ENCODE measurements around the gene PRMT7. TPM values are rescaled to one million over a fixed set of nuclear protein-coding genes. Genes with fewer than 3 reads are reported as not detected.

PRMT7 gene
- total RNA-seq, 1 experiment from 2014 or later = 59.3 TPM

GRCh38 chr16:68310774-68311511 lies at the start of gene PRMT7, which contains the start of gene SLC7A6OS (continued):
- TF ChIP-seq ZNF219 (CRISPR knock-in tag; IDR thresholded peaks at IDR 0.05; ENCODE audit: borderline replicate concordance) (0 out of 2 replicates have a peak, but pooled peaks have one; percentile 31), ATF3 (CRISPR knock-in tag; conservative IDR thresholded peaks at IDR 0.05) (0 out of 2 replicates have a peak, but pooled peaks have one; percentile 47), RORB (CRISPR knock-in tag; IDR thresholded peaks at IDR 0.05) (no peak), TEAD1 (CRISPR knock-in tag; IDR thresholded peaks at IDR 0.05) (peak; percentile 97), ZNF512 (CRISPR knock-in tag; IDR thresholded peaks at IDR 0.05; ENCODE audit: borderline replicate concordance) (no peak), ZNF416 (CRISPR knock-in tag; IDR thresholded peaks at IDR 0.05) (0 out of 2 replicates have a peak, but pooled peaks have one; percentile 56), STAT6 (CRISPR knock-in tag; conservative IDR thresholded peaks at IDR 0.05; ENCODE audit: low read depth) (no peak), JUN (CRISPR knock-in tag; IDR thresholded peaks at IDR 0.05) (peak; percentile 89), IRF2 (CRISPR knock-in tag; IDR thresholded peaks at IDR 0.05; ENCODE audit: borderline replicate concordance, low read depth) (no peak), ERG (CRISPR knock-in tag; IDR thresholded peaks at IDR 0.05) (no peak), SP1 (CRISPR knock-in tag; conservative IDR thresholded peaks at IDR 0.05) (peak; percentile 97), JAZF1 (CRISPR knock-in tag; IDR thresholded peaks at IDR 0.05) (no peak), PRDM15 (CRISPR knock-in tag; IDR thresholded peaks at IDR 0.05) (no peak), ZNF423 (CRISPR knock-in tag; IDR thresholded peaks at IDR 0.05) (no peak), ZNF671 (CRISPR knock-in tag; IDR thresholded peaks at IDR 0.05) (no peak), ATF1 (CRISPR knock-in tag; IDR thresholded peaks at IDR 0.05) (peak; percentile 79; the same call in 1 of the 2 replicates), GABPB1 (CRISPR knock-in tag; IDR thresholded peaks at IDR 0.05) (peak; percentile 93), NR3C1 (CRISPR knock-in tag; conservative IDR thresholded peaks at IDR 0.05; ENCODE audit: low read depth) (no peak; the same call in 1 of the 2 replicates), CREB1 (CRISPR knock-in tag; IDR thresholded peaks at IDR 0.05) (peak; percentile 80), TEAD4 (CRISPR knock-in tag; IDR thresholded peaks at IDR 0.05) (peak; percentile 80), SMAD4 (CRISPR knock-in tag; IDR thresholded peaks at IDR 0.05) (0 out of 2 replicates have a peak, but pooled peaks have one; percentile 73), GRHL2 (CRISPR knock-in tag; IDR thresholded peaks at IDR 0.05; ENCODE audit: insufficient replicate concordance, severe bottlenecking) (no peak)
- TF ChIP-seq, protein P1, sequence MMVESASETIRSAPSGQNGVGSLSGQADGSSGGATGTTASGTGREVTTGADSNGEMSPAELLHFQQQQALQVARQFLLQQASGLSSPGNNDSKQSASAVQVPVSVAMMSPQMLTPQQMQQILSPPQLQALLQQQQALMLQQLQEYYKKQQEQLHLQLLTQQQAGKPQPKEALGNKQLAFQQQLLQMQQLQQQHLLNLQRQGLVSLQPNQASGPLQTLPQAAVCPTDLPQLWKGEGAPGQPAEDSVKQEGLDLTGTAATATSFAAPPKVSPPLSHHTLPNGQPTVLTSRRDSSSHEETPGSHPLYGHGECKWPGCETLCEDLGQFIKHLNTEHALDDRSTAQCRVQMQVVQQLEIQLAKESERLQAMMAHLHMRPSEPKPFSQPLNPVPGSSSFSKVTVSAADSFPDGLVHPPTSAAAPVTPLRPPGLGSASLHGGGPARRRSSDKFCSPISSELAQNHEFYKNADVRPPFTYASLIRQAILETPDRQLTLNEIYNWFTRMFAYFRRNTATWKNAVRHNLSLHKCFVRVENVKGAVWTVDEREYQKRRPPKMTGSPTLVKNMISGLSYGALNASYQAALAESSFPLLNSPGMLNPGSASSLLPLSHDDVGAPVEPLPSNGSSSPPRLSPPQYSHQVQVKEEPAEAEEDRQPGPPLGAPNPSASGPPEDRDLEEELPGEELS (CRISPR knock-in tag; IDR thresholded peaks at IDR 0.05) = peak; percentile 84
- TF ChIP-seq, protein P2, sequence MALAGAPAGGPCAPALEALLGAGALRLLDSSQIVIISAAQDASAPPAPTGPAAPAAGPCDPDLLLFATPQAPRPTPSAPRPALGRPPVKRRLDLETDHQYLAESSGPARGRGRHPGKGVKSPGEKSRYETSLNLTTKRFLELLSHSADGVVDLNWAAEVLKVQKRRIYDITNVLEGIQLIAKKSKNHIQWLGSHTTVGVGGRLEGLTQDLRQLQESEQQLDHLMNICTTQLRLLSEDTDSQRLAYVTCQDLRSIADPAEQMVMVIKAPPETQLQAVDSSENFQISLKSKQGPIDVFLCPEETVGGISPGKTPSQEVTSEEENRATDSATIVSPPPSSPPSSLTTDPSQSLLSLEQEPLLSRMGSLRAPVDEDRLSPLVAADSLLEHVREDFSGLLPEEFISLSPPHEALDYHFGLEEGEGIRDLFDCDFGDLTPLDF (CRISPR knock-in tag; IDR thresholded peaks at IDR 0.05) = peak; percentile 78; the same call in 1 of the 2 replicates
- TF ChIP-seq, protein P3, sequence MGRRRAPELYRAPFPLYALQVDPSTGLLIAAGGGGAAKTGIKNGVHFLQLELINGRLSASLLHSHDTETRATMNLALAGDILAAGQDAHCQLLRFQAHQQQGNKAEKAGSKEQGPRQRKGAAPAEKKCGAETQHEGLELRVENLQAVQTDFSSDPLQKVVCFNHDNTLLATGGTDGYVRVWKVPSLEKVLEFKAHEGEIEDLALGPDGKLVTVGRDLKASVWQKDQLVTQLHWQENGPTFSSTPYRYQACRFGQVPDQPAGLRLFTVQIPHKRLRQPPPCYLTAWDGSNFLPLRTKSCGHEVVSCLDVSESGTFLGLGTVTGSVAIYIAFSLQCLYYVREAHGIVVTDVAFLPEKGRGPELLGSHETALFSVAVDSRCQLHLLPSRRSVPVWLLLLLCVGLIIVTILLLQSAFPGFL (CRISPR knock-in tag; IDR thresholded peaks at IDR 0.05; ENCODE audit: borderline replicate concordance) = peak; percentile 79; the same call in 1 of the 2 replicates
